ENCODE measurements around the gene ATP13A2. TPM values are rescaled to one million over a fixed set of nuclear protein-coding genes. Genes with fewer than 3 reads are reported as not detected.
"Not testable (repeated sequence)": the region's sequence is repeated elsewhere in the genome, so short reads cannot be mapped to it uniquely, and the experiment has no call there.

ATP13A2 gene
- total RNA-seq, 1 donor from 2014 or later = 54.4 TPM

GRCh38 chr1:16938351-16939321 lies 73.1 kb downstream of the ATP13A2 start:
- Mint-ChIP-seq H3K4me3 (ENCODE audit: unreplicated experiment) (no peak overlapping the region), H3K36me3 (ENCODE audit: low read depth) (peaks cover 1% of the 10 kb centered on the region), H3K4me1 (ENCODE audit: low read depth) (no peaks in the 10 kb centered on the region), H3K27ac (ENCODE audit: unreplicated experiment) (no peak overlapping the region), H3K9me3 (ENCODE audit: low read depth) (no peaks in the 10 kb centered on the region), H3K27me3 (ENCODE audit: low read depth) (no peaks in the 10 kb centered on the region)
- DNase-seq (ENCODE audit: low spot score) = no peak
- TF ChIP-seq CTCF (IDR thresholded peaks at IDR 0.05) = no peak

DNA sequence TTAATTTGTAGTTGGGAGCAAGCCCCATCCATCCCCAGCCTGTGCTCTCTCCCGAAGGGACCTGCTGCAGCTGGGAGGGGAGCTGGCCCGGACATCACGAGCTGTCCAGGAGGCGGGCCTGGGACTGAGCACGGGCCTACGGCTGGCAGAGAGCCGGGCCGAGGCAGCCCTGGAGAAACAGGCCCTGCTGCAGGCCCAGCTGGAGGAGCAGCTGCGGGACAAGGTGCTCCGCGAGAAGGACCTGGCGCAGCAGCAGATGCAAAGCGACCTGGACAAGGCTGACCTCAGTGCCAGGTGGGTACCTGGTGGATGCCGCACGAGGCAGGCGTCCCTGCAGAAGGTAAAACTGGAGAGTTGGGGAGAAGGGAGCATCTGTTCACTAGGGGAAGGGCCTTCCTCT lies 75.1 kb downstream of the ATP13A2 start:
- H3K27ac Mint-ChIP-seq (ENCODE audit: unreplicated experiment); DNase-seq (ENCODE audit: low spot score); H3K4me1 Mint-ChIP-seq (ENCODE audit: low read depth); H3K36me3 Mint-ChIP-seq (ENCODE audit: low read depth); H3K4me3 Mint-ChIP-seq (ENCODE audit: unreplicated experiment); H3K27me3 Mint-ChIP-seq (ENCODE audit: low read depth); H3K9me3 Mint-ChIP-seq (ENCODE audit: low read depth): not testable (repeated sequence)

Other genes starting within 250 kb of the ATP13A2 start
- gene RNU1-2, start 115.9 kb downstream of the ATP13A2 start, total RNA-seq = 1,438 to 1,620 TPM (median 1,579 TPM) in 3 replicates
- 24.7 to 32.2 TPM (median 26.2 TPM) in 3 replicates for gene CROCC, start 90.0 kb downstream of the ATP13A2 start, total RNA-seq
- 260 to 285 TPM (median 269 TPM) in 3 replicates for gene MFAP2, start 31.3 kb downstream of the ATP13A2 start, total RNA-seq
- gene SDHB, start 42.1 kb upstream of the ATP13A2 start, total RNA-seq = 54.7 to 70.1 TPM (median 57.7 TPM) in 3 replicates
- 20.9 to 74.9 TPM (median 72.6 TPM) in 3 replicates for gene PADI2, start 107.5 kb upstream of the ATP13A2 start, total RNA-seq
- 0.41 to 0.97 TPM (median 0.70 TPM) in 3 replicates for gene PADI1, start 193.2 kb upstream of the ATP13A2 start, total RNA-seq
- gene PADI3, start 237.2 kb upstream of the ATP13A2 start, total RNA-seq = not detected in 3 replicates

Measured in chondrocyte (in vitro differentiated cells).